GM21825 (cell line): ENCODE measurements around the gene SLC35D3.
"Not testable (repeated sequence)": the region's sequence is repeated elsewhere in the genome, so short reads cannot be mapped to it uniquely, and the experiment has no call there.

Experiments
- ATAC-seq: cut with Tn5 transposase; IDR thresholded peaks from one replicate; pipeline ENCODE4 v1.9.1; 2021; ENCODE audit warnings: mild to moderate bottlenecking, moderate library complexity; ENCODE audit not compliant: unreplicated experiment

SLC35D3 gene

DNA sequence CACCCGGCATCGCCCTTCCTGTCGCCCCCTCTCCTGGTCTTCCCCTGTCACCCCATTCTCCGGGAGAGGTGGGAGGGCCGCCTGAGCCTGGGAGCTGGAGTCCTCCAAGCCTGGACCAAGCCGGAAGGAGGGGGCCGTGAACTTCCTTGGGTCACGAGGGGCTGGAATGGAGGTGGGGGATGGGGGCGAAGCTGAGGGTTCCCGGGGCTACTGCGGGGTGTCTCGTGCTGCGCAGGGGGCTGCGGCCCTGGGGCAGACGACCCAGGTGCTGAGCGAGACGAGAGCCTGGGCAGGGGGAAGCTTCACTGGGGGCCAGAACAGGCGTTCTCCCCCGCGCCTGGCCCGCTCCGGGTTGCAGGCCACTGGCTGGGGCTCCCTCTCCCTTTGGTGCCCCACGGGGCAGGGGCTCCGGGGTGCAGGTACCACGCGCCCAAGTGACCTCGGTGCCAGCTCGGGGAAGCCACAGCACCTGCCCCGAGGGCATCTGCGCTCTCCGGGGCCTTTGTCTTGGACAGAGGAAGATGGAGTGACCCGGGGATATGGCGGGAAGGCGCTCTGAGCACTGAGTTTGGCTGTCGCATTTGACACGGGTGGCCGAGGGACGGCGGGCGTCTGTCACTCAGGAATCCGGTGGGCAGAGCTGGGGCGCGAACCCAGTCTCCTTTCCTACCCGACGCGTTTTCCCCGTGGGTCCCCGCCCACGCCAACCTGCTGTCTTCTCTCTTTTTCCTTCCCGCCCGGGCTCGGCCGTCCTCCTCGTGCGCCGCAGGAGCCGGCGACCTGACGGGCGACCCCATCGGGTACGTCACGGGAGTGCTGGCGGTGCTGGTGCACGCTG lies 1.2 kb downstream of the SLC35D3 start:
- ATAC-seq = no peak

DNA sequence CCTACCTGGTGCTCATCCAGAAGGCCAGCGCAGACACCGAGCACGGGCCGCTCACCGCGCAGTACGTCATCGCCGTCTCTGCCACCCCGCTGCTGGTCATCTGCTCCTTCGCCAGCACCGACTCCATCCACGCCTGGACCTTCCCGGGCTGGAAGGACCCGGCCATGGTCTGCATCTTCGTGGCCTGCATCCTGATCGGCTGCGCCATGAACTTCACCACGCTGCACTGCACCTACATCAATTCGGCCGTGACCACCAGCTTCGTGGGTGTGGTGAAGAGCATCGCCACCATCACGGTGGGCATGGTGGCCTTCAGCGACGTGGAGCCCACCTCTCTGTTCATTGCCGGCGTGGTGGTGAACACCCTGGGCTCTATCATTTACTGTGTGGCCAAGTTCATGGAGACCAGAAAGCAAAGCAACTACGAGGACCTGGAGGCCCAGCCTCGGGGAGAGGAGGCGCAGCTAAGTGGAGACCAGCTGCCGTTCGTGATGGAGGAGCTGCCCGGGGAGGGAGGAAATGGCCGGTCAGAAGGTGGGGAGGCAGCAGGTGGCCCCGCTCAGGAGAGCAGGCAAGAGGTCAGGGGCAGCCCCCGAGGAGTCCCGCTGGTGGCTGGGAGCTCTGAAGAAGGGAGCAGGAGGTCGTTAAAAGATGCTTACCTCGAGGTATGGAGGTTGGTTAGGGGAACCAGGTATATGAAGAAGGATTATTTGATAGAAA lies 2.0 kb downstream of the SLC35D3 start:
- ATAC-seq = no peak

DNA sequence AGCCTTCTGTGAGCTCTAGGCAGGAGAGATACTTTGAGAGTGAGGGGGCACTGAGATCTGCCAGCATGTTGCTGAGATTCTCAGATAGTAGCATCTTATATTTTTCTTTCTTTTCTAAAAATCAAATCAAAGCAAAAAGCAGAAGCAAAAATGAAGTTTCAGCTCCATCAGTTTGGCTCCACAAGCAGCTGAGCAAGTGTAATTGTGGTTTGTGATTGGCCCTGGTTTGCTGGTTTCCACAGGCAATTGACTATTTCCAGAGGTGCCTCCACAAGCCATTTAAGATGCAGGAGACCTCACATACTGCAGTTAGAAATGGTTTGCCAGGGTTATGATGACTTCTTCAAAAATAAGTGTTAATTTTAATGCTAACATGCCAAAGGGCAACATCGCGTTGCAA lies 4.3 kb downstream of the SLC35D3 start:
- ATAC-seq = no peak

DNA sequence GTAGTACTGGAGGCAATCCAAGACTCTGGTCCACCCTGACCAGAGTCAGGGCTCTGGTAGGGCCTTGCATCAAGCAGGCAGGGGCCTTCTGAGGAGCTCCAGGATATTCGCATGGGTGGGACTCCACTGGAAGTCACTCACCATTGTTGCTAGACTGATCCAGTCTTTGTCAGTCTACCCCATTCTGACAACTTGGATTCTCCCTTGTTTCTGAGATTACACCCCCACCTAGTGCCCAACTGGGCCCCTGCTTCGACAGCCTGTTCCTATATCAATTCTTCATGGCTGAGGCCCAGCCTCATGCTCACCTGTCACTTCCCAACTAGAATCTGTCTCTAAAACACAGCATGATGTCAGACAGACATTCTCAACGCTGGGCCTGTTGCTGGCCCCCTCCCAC lies 5.2 kb downstream of the SLC35D3 start:
- ATAC-seq = no peak

DNA sequence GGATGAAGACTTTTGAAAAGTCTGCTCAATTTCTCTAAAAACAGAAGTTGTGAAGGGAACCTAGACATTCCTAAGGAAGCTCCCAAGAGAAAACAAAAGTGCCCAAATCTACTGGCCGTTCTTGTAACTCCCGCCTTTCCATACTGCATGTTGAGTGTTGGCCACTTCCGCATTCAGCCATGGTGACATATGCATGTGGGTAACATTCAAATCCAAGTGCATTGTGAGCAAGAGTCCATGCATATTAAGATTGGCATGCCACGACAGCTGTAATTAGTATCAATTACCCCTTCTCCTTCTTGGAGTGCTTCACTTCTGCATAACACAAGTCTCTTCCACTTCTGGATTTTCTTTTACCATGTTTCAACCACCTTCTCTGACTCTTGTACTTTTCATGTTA lies 8.4 kb downstream of the SLC35D3 start:
- ATAC-seq = no peak

DNA sequence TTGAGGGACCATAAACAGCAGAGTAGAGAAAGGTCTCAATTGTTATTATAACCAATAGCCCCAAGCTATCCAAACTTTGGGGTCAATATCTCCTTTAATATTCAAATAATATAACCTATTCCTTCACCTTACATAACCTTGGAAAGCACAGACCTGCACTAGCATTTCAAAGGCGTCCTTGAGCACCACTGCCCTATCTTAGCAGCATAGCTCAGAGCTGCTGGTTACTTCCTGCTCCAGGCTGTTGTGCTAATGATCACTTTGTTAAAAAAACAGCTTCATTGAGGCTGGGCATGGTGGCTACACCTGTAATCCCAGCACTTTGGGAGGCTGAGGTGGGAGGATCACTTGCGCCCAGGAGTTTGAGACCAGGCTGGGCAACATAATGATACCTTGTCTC lies 10.5 kb downstream of the SLC35D3 start:
- ATAC-seq = no peak

DNA sequence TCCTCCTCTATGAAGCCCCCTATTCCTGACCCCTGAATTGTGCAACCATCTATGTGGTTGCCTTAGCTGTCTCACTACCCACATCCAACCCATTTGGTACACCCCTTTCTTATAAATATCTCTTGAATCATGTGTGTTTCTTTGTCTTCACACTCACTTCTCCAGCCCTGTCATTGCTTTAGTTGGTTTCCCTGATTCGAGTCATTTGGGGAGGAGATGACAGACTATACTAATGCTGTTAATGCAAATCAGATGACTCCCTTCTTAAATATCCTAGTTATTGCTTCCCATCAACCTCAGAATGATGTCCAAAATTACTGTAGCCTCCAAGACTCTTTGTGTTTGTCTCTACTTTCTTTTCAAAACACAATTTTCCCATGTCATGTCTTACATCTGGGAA lies 23.0 kb downstream of the SLC35D3 start:
- no peak for ATAC-seq

DNA sequence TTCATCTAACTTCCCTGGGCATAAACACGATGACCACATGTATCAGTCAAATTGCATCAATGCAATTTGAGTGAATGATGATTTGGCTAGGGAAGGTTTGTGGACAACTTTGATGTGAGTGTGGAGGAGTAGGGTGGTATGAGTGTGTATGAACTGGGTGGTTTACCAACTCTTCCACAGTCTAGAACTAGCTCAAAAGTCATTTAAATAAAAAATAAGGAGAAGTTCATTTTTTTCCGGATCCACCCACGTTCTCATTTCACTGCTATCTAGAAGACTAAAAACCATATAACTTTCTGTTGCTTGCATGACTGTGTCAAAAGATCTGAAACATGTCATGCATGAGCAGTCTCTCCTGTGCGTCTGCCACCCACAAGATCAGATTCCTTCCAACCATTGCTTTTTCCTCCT lies 23.6 kb downstream of the SLC35D3 start:
- no peak for ATAC-seq

DNA sequence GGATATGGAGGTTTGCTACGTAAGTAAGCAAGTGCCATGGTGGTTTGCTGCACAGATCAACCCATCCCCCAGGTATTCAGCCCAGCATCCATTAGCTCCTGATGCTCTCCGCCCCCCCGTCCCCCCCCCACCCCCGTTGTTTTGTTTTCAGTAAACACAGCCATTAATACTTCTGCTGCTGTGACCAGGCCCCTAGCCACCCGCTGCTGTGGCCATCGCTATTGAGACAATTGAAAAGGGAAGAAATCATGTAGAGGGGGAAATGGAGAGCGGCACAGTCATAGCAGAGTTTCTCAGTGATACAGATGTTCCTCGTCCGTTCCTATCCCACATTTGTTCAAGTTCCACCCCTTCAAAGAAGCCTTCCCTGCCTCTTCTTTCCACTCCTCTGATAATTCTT lies 24.9 kb downstream of the SLC35D3 start:
- no peak for ATAC-seq

DNA sequence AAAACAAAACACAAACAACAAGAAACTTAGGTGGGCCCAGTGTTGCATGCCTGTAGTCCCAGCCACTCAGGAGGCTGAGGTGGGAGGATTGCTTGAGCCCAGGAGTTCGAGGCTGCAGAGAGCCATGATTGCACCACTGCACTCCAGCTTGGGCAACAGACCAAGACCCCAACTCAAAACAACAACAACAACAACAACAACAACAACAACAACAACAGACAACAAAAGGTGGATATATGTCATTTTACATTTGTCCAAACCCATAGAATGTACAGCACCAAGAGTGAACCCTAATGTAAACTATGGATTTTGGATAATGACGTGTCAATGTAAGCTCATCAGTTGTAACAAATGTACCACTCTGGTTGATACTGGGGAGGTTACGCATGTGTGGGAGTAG lies 27.9 kb downstream of the SLC35D3 start:
- not testable (repeated sequence) for ATAC-seq

DNA sequence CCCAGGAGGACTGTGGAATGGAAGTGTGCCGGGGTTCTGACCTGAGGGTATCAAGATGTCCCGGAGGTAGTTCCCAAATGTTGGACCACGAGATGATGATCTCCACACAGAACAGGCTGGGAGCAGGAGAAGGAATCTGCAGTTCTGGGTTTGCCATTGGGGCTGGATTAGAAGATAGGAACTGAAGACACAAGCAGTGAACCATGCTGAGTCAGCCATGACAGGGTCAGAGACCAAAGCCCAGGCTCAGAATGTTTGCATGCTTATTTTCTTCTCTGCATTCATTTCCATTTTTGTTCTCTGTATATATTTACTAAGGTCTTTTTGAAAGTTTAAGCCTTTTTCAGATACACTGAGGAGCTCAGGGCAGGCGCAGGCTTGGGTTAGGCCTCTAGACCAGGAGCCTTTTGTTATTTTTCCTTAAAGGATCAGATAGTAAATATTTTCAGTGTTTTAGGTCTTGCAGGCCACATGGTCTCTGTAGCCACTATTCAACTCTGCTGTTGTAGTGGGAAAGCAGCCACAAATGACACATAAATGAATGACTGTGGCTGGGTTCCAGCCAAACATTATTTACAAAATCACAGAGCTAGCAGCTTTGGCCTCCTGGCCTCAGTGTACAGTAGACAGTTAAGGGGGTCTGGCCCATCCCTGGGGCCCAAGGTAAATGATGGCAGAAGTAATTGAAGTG lies 28.5 kb downstream of the SLC35D3 start:
- ATAC-seq = no peak

DNA sequence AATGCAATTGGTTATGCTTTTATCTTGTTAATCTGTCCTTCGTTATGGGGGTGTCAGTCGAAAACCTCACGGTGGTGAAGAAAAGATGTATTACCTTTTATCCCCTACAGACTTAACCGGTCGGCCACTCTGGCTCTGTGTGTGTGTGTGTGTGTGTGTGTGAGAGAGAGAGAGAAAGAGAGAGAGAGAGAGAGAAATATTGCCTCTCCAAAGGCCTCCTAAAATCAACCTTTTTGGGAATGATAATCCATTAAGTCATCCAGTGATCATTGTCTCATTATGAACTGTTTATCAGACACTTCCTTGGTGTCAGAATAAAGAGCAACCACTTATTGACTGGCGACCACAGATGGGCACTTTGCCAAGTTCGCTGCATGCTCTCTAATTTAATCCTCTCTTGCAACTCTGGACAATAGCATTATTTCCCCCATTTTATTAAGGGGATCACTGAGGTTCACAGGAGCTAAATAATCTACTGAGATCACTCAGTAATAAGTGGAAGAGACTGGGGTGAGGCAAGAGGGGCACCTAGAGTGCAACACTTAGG lies 30.7 kb downstream of the SLC35D3 start:
- no peak for ATAC-seq

DNA sequence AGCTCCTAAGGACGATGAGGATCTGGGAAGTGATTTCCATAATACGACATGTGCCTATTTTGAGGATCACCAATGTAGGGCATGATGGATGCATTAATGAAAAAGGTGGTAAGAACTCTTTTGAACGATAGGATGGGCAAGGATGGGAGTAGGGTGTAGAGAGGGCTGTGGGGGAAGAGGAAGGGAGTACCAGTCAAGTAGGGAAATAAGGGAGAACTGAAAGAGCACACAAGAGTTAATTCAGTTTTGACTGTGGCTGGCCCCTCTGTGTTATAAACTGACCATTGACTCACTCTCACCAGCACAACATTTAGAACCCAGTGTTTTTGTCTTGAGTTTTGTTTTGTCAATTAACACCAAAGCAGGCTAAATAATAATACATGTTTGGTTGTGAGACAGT lies 33.0 kb downstream of the SLC35D3 start:
- no peak for ATAC-seq

DNA sequence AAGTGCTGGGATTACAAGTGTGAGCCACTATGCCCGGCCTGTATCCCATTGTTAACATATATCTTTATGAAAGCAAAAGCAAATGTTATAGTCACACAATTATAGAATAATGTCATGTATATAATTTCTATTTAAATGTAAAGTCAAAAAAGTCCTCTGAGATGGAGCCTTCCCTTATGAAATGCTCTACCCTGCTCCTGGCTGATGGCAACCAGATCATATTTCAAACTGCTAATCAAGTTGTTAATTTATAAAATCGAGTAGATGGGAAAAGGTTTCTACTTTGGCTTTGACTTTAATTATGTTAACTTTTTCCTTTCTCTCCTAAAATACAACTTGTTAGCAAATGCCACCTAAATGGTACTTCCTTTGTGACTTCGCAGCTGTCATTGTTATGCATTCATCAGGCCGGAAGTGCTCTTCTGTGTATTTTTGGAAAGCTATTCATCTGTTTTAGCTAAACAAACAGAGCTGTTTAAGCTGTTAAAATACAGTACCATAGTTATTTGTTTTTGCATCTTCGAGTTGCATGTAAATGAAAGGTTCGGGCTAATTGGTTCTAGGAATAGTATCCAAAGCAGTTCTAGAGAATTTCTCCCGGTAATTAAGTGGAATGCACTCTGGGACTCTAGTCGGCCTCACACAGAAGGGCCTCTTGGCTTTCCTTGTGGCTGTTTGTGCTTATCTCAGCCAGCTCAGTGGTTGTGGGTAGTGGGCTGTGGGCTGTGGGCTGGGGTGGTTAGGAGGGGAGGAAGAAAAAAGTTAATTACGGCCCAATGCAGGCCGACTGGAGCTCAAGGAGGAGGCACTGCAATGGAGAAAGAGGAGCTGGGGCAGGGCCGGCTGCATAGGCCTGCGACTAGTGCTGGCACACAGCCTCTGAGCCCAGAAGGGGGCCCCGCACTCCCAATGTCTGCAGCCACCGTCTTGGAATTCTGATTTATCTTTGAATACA lies 34.8 kb downstream of the SLC35D3 start:
- ATAC-seq = no peak

DNA sequence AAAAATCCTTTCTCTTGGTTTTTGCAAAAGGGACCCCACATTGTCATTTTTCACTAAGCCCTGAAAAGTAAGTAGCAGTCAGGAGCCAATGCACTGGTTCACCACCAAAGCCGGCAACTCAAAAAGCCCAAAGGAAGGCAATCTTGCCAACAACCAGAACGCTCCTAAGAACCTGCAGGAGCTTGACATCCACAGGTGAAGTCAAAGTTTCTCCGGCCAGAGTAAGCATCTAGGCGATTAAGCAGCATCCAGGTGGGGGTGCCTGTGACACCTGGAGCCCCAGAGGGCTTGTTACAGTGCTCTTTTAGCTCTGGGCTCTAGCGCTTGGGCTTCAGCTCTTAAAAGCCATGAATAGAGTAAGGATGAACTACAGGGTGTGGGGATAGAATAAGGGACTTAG lies 36.1 kb downstream of the SLC35D3 start:
- no peak for ATAC-seq

DNA sequence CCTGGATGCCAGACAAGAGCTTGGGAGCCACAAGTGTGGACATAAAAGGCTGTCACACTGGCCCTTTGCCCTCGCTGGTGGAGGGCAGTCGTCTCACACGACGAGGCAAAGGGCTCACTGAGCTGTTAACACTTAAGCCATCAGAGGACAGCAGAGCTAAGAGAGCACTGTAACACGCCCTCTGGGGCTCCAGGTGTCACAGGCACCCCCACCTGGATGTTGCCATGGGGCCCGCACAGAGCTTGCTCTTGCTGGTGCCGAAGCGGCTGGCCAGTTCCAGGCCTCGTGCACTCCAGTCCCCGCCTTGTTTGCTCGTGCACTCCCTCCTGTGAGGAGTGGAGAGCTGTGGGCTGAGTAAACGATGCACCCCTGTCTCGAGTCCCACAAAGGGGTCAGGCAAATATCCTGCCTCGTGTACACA lies 37.4 kb downstream of the SLC35D3 start:
- ATAC-seq = no peak

DNA sequence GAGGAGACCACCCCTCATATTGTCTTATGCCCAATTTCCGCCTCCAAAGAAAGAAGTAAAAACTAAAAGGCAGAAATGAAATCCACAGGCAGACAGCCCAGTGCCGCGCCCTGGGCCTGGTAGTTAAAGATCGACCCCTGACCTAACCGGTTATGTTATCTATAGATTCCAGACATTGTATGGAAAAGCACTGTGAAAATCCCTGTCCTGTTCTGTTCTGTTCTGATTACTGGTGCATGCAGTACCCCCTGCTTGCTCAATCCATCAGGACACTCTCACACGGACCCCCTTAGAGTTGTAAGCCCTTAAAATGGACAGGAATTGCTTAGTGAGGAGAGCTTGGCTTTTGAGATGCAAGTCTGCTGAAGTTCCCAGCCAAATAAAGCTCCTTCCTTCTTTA lies 37.8 kb downstream of the SLC35D3 start:
- ATAC-seq = not testable (repeated sequence)

DNA sequence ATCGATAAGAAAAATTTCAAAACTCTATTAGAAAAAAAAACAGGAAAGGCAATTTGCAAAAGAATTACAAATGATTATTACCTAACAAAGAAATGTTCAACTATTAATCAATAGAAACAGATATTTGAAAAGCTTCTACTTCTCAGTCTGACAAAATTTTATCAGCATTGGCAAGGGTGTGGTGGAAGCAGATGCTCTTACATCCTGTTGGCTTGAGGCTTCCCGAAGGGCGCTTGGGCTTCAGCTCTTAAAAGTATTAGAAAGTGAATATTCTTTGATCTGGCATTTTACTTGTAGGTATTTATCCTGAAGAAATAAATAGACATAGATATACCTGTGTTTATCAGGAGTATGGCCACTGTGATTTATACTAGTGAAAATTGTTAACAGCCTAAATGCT lies 38.7 kb downstream of the SLC35D3 start:
- ATAC-seq = no peak

DNA sequence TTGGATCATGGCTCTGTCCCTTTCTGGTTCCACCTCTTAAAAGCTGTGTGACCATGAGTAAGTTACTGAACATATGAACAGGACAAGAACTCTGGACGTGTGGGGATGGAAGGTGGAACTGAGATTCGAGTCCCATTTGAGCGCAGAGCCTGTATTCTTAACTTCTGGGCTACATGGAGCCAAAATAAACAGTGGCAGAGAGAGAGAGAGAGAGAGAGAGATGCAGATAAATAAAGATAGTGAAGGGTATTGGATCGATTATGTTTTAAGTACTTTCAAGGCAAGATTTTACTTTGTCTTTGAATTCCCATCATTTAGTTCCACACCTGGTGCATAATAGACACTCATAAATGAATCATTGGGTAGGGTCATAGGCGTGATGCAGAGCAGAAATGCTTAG lies 39.7 kb downstream of the SLC35D3 start:
- no peak for ATAC-seq

DNA sequence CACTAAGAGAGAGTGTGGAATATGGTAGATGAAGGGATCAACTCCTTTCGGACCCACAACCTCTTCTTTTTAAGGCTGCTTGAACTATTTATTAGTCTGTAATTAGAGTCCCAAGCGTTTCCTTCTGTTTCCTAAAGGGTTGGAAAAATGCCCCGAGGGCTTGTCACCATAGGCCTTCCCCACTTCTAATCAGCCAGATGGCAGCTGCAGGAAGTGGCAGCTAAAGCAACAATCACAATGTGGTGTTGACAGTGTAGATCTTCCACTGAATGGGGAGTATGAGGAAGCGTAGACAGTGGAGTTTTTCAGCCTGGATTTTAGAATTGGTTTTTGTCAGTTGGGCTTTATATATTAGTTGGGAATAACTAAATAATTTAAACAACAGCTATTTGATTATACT lies 40.6 kb downstream of the SLC35D3 start:
- no peak for ATAC-seq
